Measurements from ENCODE around the gene EEF1E1. TPM values are rescaled to one million over a fixed set of nuclear protein-coding genes. Genes with fewer than 3 reads are reported as not detected.
A peak's percentile ranks its signal among the peaks of the same experiment; 100 is the strongest.

EEF1E1 gene
- total RNA-seq, 2 donors from 2014 or later, result 31.3 to 73.9 TPM

DNA sequence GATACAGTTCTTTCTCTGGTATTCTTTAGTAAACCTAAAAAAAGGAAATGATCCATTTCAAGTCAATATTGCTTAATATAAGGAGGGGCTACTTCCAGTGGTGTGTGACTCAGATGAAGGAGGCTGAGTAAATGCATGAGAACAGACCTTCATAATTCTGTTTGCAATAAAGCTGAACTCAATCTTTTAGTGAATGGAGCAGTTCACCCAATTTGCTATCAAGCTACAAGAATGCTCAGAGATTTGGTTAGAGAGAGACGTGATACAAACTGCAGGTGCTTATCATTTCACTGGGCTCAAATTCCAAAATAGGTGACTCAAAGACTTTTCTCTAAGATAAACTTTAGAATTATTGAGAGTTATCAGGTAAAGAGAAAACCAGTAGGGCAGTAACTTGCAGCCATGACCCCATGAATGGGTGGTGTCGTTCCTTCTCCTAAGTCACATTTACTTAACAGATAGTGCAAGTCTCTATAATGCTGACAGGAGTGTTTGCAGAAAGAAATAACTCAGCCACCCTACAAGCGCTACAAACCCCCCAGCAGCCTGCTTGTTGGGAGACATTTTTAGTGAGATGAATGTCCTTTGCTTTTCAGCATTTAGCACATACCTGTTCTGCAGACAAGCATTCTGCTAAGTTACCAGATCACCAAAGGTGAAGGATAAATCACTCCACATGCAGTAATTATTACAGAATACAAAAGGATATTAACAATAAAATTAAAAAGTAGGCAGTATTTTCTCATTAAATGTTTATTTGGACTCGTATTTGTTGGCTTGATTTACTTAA, 21.8 kb downstream of the EEF1E1 start:
- Mint-ChIP-seq H3K9me3 (no peaks in the 10 kb centered on the region), H3K4me3 (no peak overlapping the region), H3K27ac (peak overlapping the region; percentile 9), H3K4me1 (peaks cover 10% of the 10 kb centered on the region), H3K36me3 (ENCODE audit: low read depth) (peaks cover 67% of the 10 kb centered on the region), H3K27me3 (no peaks in the 10 kb centered on the region)
- no peak for ATAC-seq (replicated peaks)

GRCh38 chr6:8079126-8079525, 23.2 kb downstream of the EEF1E1 start:
- Mint-ChIP-seq H3K4me3 (no peak overlapping the region), H3K27ac (no peak overlapping the region), H3K36me3 (ENCODE audit: low read depth) (peaks cover 61% of the 10 kb centered on the region), H3K9me3 (no peaks in the 10 kb centered on the region), H3K27me3 (no peaks in the 10 kb centered on the region), H3K4me1 (peaks cover 10% of the 10 kb centered on the region)
- ATAC-seq (replicated peaks), result no peak

GRCh38 chr6:8077991-8078390, 24.4 kb downstream of the EEF1E1 start:
- H3K9me3 Mint-ChIP-seq, result no peaks in the 10 kb centered on the region
- H3K27me3 Mint-ChIP-seq, result no peaks in the 10 kb centered on the region
- no peak overlapping the region for H3K4me3 Mint-ChIP-seq
- H3K36me3 Mint-ChIP-seq (ENCODE audit: low read depth), result peaks cover 50% of the 10 kb centered on the region
- ATAC-seq (replicated peaks), result no peak
- peaks cover 5% of the 10 kb centered on the region for H3K4me1 Mint-ChIP-seq
- no peak overlapping the region for H3K27ac Mint-ChIP-seq

DNA sequence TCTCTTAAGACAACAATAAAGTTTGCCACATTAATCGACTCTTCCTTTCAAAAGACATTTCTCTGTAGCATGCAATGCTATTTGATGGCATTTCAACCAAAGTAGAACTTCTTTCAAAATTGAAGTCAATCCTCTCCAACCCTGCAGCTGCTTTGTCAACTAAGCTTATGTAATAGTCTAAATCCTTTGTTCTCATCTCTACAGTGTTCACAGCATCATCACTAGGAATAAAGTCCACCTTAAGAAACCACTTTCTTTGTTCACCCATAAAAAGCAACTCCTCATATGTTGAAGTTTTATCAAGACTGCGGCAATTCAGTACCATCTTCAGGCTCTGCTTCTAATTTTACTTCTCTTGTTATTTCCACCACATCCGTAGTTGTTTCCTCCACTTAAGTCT, 26.6 kb downstream of the EEF1E1 start:
- Mint-ChIP-seq H3K36me3 (ENCODE audit: low read depth) (peaks cover 32% of the 10 kb centered on the region), H3K27me3 (no peaks in the 10 kb centered on the region), H3K4me1 (peaks cover 5% of the 10 kb centered on the region), H3K9me3 (no peaks in the 10 kb centered on the region), H3K4me3 (no peak overlapping the region), H3K27ac (no peak overlapping the region)
- no peak for ATAC-seq (replicated peaks)

- peaks cover 27% of the 10 kb centered on the region for H3K36me3 Mint-ChIP-seq (ENCODE audit: low read depth)
- no peak for ATAC-seq (replicated peaks)
Observed at GRCh38 chr6:8075185-8075584, 27.2 kb downstream of the EEF1E1 start.

DNA sequence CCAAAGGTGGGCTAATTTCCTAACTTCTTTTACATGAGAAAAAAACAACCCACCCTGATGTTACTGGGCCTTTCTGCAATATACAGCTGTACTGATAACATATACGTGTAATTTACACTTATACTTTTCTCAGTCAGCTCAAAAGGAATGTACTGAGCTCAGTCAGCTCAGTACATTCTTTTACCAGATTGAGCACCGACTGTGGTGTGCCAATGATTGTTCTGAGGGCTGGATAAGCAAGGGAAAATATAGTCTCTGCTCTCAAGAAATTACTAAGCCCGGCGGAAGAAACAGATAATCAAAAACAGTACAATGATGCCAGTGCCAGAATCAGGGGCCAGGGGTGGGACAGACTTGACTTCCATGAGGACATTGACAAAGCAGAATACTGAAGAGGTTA, 28.1 kb downstream of the EEF1E1 start:
- H3K27ac Mint-ChIP-seq, result no peak overlapping the region
- no peaks in the 10 kb centered on the region for H3K4me1 Mint-ChIP-seq
- no peak overlapping the region for H3K4me3 Mint-ChIP-seq
- H3K36me3 Mint-ChIP-seq (ENCODE audit: low read depth), result peaks cover 17% of the 10 kb centered on the region
- no peak for ATAC-seq (replicated peaks)
- no peaks in the 10 kb centered on the region for H3K27me3 Mint-ChIP-seq
- H3K9me3 Mint-ChIP-seq, result no peaks in the 10 kb centered on the region

More at GRCh38 chr6:8075185-8075584, 27.2 kb downstream of the EEF1E1 start:
- Mint-ChIP-seq H3K4me3 (no peak overlapping the region), H3K27me3 (no peaks in the 10 kb centered on the region), H3K4me1 (peaks cover under 1% of the 10 kb centered on the region), H3K27ac (no peak overlapping the region), H3K9me3 (no peaks in the 10 kb centered on the region)

DNA sequence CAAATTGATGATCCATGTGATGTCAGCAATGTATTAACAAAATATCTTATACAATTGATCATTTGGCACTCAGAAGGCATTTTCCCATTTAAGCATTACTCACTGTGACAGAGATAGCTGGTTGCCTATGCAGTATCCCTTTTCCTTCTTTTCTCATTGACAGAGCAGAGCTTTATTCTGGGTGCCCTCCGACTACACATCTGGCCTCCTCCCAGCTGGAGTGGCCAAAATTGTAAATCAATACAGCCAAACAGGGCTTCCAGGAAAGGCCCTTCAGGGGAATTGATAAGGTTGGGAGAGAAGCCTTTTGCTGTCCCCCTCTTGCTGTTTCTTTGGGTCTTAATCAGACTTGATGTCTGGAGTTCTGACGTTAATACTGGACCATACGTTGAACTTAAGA, 28.6 kb downstream of the EEF1E1 start:
- Mint-ChIP-seq H3K27me3 (no peaks in the 10 kb centered on the region), H3K4me3 (no peak overlapping the region), H3K9me3 (no peaks in the 10 kb centered on the region), H3K27ac (no peak overlapping the region), H3K36me3 (ENCODE audit: low read depth) (peaks cover 14% of the 10 kb centered on the region), H3K4me1 (no peaks in the 10 kb centered on the region)
- no peak for ATAC-seq (replicated peaks)

- no peak for ATAC-seq (replicated peaks)
- Mint-ChIP-seq H3K9me3 (no peaks in the 10 kb centered on the region), H3K27ac (no peak overlapping the region), H3K4me1 (peaks cover 5% of the 10 kb centered on the region), H3K27me3 (no peaks in the 10 kb centered on the region), H3K4me3 (no peak overlapping the region), H3K36me3 (ENCODE audit: low read depth) (no peaks in the 10 kb centered on the region)
Observed at GRCh38 chr6:8070718-8071117, 31.6 kb downstream of the EEF1E1 start.

DNA sequence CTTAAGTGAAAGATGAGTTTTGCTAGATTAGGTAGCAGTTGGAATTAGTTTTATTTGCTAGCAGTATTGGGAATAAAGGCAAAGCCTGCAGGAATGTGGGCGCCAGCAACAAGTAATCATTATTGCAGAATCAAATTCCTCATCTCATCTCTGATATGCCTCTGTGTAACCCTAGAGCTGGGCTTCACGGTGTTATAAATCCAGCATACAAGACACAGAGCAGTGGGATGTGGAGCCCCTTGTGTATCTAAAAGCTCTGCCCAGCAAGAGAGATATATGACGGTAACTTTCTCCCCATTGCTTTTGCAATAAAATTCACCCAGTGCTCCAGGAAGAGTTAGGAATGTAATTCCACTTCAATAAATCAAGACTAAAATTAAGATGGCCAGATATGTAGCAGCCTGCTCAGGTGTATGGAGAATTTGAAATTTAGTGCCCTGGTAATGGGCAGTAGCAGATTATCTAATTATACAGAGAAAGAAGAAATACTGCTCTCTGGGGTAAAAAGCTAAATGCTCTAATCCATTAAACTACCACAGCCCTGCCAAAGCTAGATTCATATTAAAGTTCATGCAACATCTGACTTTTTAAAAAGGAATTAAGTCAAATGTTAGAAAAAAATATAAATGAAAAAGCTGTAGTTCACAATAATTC, 32.6 kb downstream of the EEF1E1 start:
- Mint-ChIP-seq H3K4me3 (no peak overlapping the region), H3K9me3 (no peaks in the 10 kb centered on the region), H3K27ac (no peak overlapping the region), H3K27me3 (no peaks in the 10 kb centered on the region), H3K36me3 (ENCODE audit: low read depth) (no peaks in the 10 kb centered on the region), H3K4me1 (peaks cover 14% of the 10 kb centered on the region)
- ATAC-seq (replicated peaks), result no peak

DNA sequence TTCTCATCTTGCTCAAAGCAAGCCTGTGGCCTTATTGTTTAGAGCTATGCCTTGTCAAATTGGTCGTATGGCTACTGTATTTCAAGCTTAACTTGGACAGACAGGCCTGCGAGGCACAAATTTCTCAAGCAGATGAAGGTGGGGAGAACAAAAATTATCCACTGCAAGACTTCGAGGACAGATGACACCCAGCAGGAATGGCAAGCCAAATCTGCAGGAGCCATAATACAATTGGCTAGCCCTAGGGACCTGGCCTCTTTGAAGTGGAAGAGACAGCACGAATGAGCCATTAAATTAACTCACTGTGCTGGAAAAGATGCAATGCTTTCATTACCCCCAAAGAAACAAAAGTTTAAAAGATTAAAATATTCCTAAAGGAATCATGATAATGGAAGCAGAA, 33.2 kb downstream of the EEF1E1 start:
- Mint-ChIP-seq H3K27me3 (no peaks in the 10 kb centered on the region), H3K9me3 (no peaks in the 10 kb centered on the region), H3K36me3 (ENCODE audit: low read depth) (no peaks in the 10 kb centered on the region), H3K27ac (no peak overlapping the region), H3K4me3 (no peak overlapping the region), H3K4me1 (peaks cover 14% of the 10 kb centered on the region)
- no peak for ATAC-seq (replicated peaks)

DNA sequence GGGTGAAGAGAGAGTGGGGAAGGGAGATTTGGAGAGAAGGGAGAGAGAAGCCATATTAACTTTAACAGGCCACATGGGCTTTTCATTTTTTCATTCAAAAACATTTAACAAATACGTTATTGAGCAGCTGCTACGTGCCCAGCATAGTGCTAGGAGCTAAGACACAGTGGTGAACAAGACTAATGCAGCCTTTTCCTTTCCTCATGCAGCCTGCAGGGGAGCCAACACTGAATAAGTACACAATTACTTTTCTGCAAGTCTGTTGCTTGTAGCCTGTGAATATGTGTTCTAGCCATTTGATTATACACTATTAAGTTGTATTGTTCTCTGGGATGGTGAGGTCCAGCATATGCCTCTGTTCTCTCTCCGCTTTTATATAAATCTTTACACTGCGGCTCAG, 36.2 kb downstream of the EEF1E1 start:
- Mint-ChIP-seq H3K4me1 (peaks cover 14% of the 10 kb centered on the region), H3K36me3 (ENCODE audit: low read depth) (peaks cover 16% of the 10 kb centered on the region), H3K27me3 (no peaks in the 10 kb centered on the region), H3K4me3 (peak overlapping the region; percentile 80), H3K27ac (peak overlapping the region; percentile 90), H3K9me3 (no peaks in the 10 kb centered on the region)
- ATAC-seq (replicated peaks), result no peak

GRCh38 chr6:8065519-8065911, 36.8 kb downstream of the EEF1E1 start:
- Mint-ChIP-seq H3K27ac (peak overlapping the region; percentile 90), H3K9me3 (no peaks in the 10 kb centered on the region), H3K4me1 (peaks cover 14% of the 10 kb centered on the region), H3K27me3 (no peaks in the 10 kb centered on the region), H3K36me3 (ENCODE audit: low read depth) (peaks cover 19% of the 10 kb centered on the region), H3K4me3 (peak overlapping the region; percentile 80)
- peak; percentile 81 for ATAC-seq (replicated peaks)

- peak overlapping the region; percentile 90 for H3K27ac Mint-ChIP-seq
Observed at GRCh38 chr6:8064638-8065518, 37.5 kb downstream of the EEF1E1 start.

DNA sequence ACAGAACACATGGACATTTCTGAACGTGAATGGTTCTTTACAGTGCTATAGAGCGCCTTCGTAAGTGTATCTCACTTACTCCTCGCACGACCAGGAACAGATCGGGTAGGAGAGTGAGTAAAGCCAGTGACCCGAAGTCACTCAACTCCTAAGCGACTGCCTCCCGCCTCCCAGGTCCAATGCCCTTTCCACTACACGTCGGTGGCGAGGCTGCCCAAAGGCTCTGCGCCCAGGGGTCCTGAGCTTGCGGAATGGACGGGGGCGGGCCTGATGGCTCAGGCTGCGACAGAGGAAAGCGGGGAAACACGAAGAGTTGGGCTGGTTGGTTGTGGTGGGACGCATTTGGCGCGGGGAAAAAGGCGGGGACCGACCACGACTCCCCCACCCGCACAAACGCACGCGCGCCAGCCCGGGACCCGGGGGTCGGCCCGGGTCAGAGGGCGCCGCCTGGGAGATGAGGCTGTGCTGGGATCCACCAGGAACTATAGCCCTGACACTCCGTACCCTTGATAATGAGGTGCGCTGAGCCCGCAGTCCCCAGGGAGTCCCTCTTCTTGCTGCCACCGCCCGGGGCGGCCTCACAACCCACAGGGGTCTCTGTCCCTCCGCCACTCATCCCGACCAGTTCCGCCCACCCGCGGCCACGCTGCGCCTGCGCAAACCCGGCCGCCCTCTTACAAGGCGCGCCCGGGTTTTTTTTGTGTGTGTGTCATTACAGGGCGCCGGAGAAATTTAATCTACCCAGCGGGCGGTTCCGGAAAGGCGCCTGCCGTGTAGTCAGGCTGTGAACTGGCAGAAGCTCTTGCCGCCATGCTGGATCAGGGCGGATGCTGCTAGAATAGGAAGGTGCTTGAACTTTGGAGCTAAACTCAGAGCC, 38.3 kb downstream of the EEF1E1 start, which contains the start of gene BLOC1S5:
TSS of gene BLOC1S5 (minus strand) at position 629 of the 877 bp plus-strand sequence. CDS start at position 616, 13 bp downstream.
- peak; percentile 85 for ATAC-seq (replicated peaks)
- H3K27me3 Mint-ChIP-seq, result no peaks in the 10 kb centered on the region
- peak within 1 kb of the TSS; percentile 90 for H3K27ac Mint-ChIP-seq
- H3K36me3 Mint-ChIP-seq (ENCODE audit: low read depth), result peaks cover 33% of the 10 kb centered on the region
- H3K4me3 Mint-ChIP-seq, result peak within 1 kb of the TSS; percentile 80
- peaks cover 14% of the 10 kb centered on the region for H3K4me1 Mint-ChIP-seq
- no peaks in the 10 kb centered on the region for H3K9me3 Mint-ChIP-seq

More at GRCh38 chr6:8064638-8065518, 37.5 kb downstream of the EEF1E1 start:
- Mint-ChIP-seq H3K4me1 (peaks cover 14% of the 10 kb centered on the region), H3K4me3 (peak overlapping the region; percentile 80), H3K36me3 (ENCODE audit: low read depth) (peaks cover 25% of the 10 kb centered on the region), H3K9me3 (no peaks in the 10 kb centered on the region), H3K27me3 (no peaks in the 10 kb centered on the region)
- peak; percentile 18 for ATAC-seq (replicated peaks)
